DOHH2 (cell line): ENCODE data around the gene BMERB1.

ENCODE experiments used
- H3F3A ChIP-seq: fragments of 200-600 bp; sonication (generic), shearing (Covaris generic); 2 replicates; pipeline ENCODE4 v1.6.0; 2016; ENCODE audit warnings: antibody characterized with exemption, mild to moderate bottlenecking; ENCODE audit not compliant: control insufficient read depth, insufficient read depth
- H3K27ac ChIP-seq: fragments of 200-600 bp; sonication (generic); 2 replicates; pipeline ENCODE4 v1.5.1; 2014; ENCODE audit warnings: low read depth, mild to moderate bottlenecking, low read length, moderate library complexity
- H3K27me3 ChIP-seq: fragments of 200-600 bp; sonication (generic); 2 replicates; pipeline ENCODE4 v1.6.1; 2014; ENCODE audit warnings: mild to moderate bottlenecking, low read length, mixed read lengths; ENCODE audit not compliant: control insufficient read depth
- H3K36me3 ChIP-seq: fragments of 200-600 bp; sonication (generic); 2 replicates; pipeline ENCODE4 v1.6.1; 2014; ENCODE audit warnings: mild to moderate bottlenecking, low read length, moderate library complexity, mixed read lengths; ENCODE audit not compliant: control insufficient read depth
- H3K4me1 ChIP-seq: fragments of 200-600 bp; sonication (generic); 2 replicates; pipeline ENCODE4 v1.6.1; 2014; ENCODE audit warnings: mild to moderate bottlenecking, low read length, mixed read lengths; ENCODE audit not compliant: control insufficient read depth
- H3K4me2 ChIP-seq: fragments of 200-600 bp; sonication (generic); 2 replicates; pipeline ENCODE4 v1.6.0; 2014; ENCODE audit warnings: mild to moderate bottlenecking, low read length, moderate library complexity
- H3K4me3 ChIP-seq: fragments of 200-600 bp; sonication (generic); 2 replicates; pipeline ENCODE4 v1.5.1; 2014; ENCODE audit warnings: mild to moderate bottlenecking, low read length, mixed read lengths
- H3K79me2 ChIP-seq: fragments of 200-600 bp; sonication (generic); 2 replicates; pipeline ENCODE4 v1.6.1; 2014; ENCODE audit warnings: mild to moderate bottlenecking, low read length, mixed read lengths; ENCODE audit not compliant: control insufficient read depth
- H3K9me2 ChIP-seq: fragments of 200-600 bp; sonication (generic); replicated peaks from 2 replicates; pipeline ENCODE4 v1.6.1; 2014; ENCODE audit warnings: mild to moderate bottlenecking, low read length, mixed read lengths; ENCODE audit not compliant: control insufficient read depth
- H3K9me3 ChIP-seq: fragments of 200-600 bp; sonication (generic); 2 replicates; pipeline ENCODE4 v1.6.1; 2014; ENCODE audit warnings: antibody characterized with exemption, low read length, mixed read lengths; ENCODE audit not compliant: control insufficient read depth, insufficient read depth
- H4K20me1 ChIP-seq: fragments of 200-600 bp; sonication (generic); 2 replicates; pipeline ENCODE4 v1.6.0; 2014; ENCODE audit warnings: low read depth, mild to moderate bottlenecking, antibody characterized with exemption, low read length, moderate library complexity; ENCODE audit not compliant: control insufficient read depth, insufficient read depth
- CTCF ChIP-seq: fragments of 200-600 bp; sonication (generic); IDR thresholded peaks from one replicate; pipeline ENCODE4 v1.5.1; 2014; ENCODE audit warnings: antibody characterized with exemption, mild to moderate bottlenecking, low read depth, low read length; ENCODE audit not compliant: poor library complexity, severe bottlenecking
- EZH2phosphoT487 ChIP-seq: fragments of 200-600 bp; sonication (generic); IDR thresholded peaks from 2 replicates; pipeline ENCODE4 v1.6.1; 2017; ENCODE audit warnings: borderline replicate concordance, mild to moderate bottlenecking, antibody characterized with exemption, low read length, moderate library complexity, mixed read lengths

Gene BMERB1

GRCh38 chr16:15586716-15587115 lies 152.3 kb downstream of the BMERB1 start:
- Histone ChIP-seq H3K4me3 (no peak overlapping the region), H4K20me1 (no peaks in the 10 kb centered on the region), H3F3A (no peaks in the 10 kb centered on the region; the same call in 1 of the 2 replicates), H3K9me3 (peaks cover 3% of the 10 kb centered on the region; the same call in 1 of the 2 replicates), H3K4me2 (no peak overlapping the region), H3K36me3 (no peaks in the 10 kb centered on the region), H3K4me1 (peaks cover 15% of the 10 kb centered on the region), H3K9me2 (no peaks in the 10 kb centered on the region), H3K27me3 (no peaks in the 10 kb centered on the region), H3K79me2 (no peaks in the 10 kb centered on the region), H3K27ac (no peak overlapping the region)
- TF ChIP-seq CTCF (no peak), EZH2phosphoT487 (no peak)

GRCh38 chr16:15587152-15587825 lies 152.9 kb downstream of the BMERB1 start:
- Histone ChIP-seq H3K9me3 (peaks cover 3% of the 10 kb centered on the region; the same call in 1 of the 2 replicates), H3K36me3 (no peaks in the 10 kb centered on the region)

GRCh38 chr16:15592324-15592723 lies 157.9 kb downstream of the BMERB1 start:
- H3K27ac ChIP-seq: no peak overlapping the region
- TF ChIP-seq EZH2phosphoT487 (no peak), CTCF (no peak)

More at GRCh38 chr16:15587152-15587825, 152.9 kb downstream of the BMERB1 start:
- no peaks in the 10 kb centered on the region for H3K79me2 ChIP-seq
- H4K20me1 ChIP-seq: no peaks in the 10 kb centered on the region
- no peak overlapping the region for H3K27ac ChIP-seq
- no peaks in the 10 kb centered on the region for H3K27me3 ChIP-seq
- no peak overlapping the region for H3K4me2 ChIP-seq
- H3F3A ChIP-seq: no peaks in the 10 kb centered on the region; the same call in 1 of the 2 replicates
- TF ChIP-seq CTCF (no peak), EZH2phosphoT487 (no peak)
- H3K4me3 ChIP-seq: no peak overlapping the region
- peaks cover 18% of the 10 kb centered on the region for H3K4me1 ChIP-seq
- H3K9me2 ChIP-seq: no peaks in the 10 kb centered on the region

More at GRCh38 chr16:15592324-15592723, 157.9 kb downstream of the BMERB1 start:
- Histone ChIP-seq H3K9me3 (no peaks in the 10 kb centered on the region), H4K20me1 (no peaks in the 10 kb centered on the region), H3K9me2 (no peaks in the 10 kb centered on the region), H3K4me2 (no peak overlapping the region), H3K36me3 (peaks cover 29% of the 10 kb centered on the region), H3K4me1 (peaks cover 34% of the 10 kb centered on the region), H3K79me2 (no peaks in the 10 kb centered on the region), H3K4me3 (no peak overlapping the region), H3K27me3 (no peaks in the 10 kb centered on the region), H3F3A (peaks cover 9% of the 10 kb centered on the region)
